Measurements from ENCODE around the gene SMCO2. TPM values are rescaled to one million over a fixed set of nuclear protein-coding genes. Genes with fewer than 3 reads are reported as not detected.

The SMCO2 gene
- total RNA-seq, 2 donors from 2014 or later, result 0.41 TPM; not detected in 1

DNA sequence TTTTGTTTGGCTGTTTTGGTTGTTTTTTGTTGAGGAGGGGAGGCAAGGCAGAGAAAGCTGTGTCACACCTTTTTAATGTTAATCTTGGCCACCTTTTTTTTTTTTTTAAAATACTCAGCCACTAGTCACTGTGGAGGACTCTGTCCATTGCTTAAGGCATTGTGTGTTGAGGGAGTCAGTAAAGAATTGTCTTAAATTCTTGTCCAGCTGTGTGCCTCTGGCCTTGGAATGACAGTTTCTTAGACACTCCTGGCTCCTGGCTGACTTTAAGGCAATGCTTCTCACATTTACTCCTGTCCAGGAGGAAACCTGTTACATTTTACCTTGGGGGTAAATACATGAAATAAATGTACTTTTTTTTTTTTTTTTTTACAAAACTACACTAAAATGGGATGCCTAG, 18.1 kb upstream of the SMCO2 start:
- Histone ChIP-seq H3K27me3 (replicated peaks; ENCODE audit: insufficient read depth) (no peaks in the 10 kb centered on the region), H3K36me3 (no peaks in the 10 kb centered on the region), H3K4me3 (no peak overlapping the region), H3K27ac (no peak overlapping the region), H3K9me3 (no peaks in the 10 kb centered on the region), H3K4me1 (replicated peaks) (no peaks in the 10 kb centered on the region)
- no peak for DNase-seq (ENCODE audit: low spot score)
- TF ChIP-seq, protein P1, sequence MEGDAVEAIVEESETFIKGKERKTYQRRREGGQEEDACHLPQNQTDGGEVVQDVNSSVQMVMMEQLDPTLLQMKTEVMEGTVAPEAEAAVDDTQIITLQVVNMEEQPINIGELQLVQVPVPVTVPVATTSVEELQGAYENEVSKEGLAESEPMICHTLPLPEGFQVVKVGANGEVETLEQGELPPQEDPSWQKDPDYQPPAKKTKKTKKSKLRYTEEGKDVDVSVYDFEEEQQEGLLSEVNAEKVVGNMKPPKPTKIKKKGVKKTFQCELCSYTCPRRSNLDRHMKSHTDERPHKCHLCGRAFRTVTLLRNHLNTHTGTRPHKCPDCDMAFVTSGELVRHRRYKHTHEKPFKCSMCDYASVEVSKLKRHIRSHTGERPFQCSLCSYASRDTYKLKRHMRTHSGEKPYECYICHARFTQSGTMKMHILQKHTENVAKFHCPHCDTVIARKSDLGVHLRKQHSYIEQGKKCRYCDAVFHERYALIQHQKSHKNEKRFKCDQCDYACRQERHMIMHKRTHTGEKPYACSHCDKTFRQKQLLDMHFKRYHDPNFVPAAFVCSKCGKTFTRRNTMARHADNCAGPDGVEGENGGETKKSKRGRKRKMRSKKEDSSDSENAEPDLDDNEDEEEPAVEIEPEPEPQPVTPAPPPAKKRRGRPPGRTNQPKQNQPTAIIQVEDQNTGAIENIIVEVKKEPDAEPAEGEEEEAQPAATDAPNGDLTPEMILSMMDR (IDR thresholded peaks at IDR 0.05), result no peak
- TF ChIP-seq POLR2A (IDR thresholded peaks at IDR 0.05) (no peak), POLR2AphosphoS5 (IDR thresholded peaks at IDR 0.05) (no peak)
- intact Hi-C loops (cut with DNase I), result no loop called here

DNA sequence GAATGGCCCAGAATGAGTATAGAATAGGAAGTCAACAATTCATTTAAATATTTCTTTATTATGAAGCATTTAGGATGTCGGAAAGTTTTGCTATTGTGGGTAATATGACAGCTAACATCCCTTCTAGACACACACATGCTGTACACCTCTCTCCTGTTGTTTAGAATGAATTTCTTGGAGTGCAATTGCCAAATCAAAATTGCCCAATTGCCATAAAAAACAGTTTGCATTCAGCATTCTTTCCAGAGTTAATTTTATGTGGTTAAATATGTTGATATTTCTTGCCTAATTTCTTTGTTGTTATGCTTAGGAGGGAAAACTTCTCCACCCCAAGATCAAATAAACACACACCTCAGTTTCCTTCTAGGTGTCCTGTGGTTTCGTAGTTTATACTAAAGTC, 16.9 kb upstream of the SMCO2 start:
- TF ChIP-seq POLR2A (IDR thresholded peaks at IDR 0.05) (no peak), POLR2AphosphoS5 (IDR thresholded peaks at IDR 0.05) (no peak)
- TF ChIP-seq, protein P1 (IDR thresholded peaks at IDR 0.05), result no peak
- WGBS, result 90% methylated on average over 2 of the region's 2 CpGs
- no peaks in the 10 kb centered on the region for H3K27me3 ChIP-seq (replicated peaks; ENCODE audit: insufficient read depth)
- no peaks in the 10 kb centered on the region for H3K36me3 ChIP-seq
- no peak overlapping the region for H3K4me3 ChIP-seq
- intact Hi-C loops (cut with DNase I), result no loop called here
- H3K27ac ChIP-seq, result no peak overlapping the region
- H3K4me1 ChIP-seq (replicated peaks), result no peaks in the 10 kb centered on the region
- DNase-seq (ENCODE audit: low spot score), result no peak
- no peaks in the 10 kb centered on the region for H3K9me3 ChIP-seq

DNA sequence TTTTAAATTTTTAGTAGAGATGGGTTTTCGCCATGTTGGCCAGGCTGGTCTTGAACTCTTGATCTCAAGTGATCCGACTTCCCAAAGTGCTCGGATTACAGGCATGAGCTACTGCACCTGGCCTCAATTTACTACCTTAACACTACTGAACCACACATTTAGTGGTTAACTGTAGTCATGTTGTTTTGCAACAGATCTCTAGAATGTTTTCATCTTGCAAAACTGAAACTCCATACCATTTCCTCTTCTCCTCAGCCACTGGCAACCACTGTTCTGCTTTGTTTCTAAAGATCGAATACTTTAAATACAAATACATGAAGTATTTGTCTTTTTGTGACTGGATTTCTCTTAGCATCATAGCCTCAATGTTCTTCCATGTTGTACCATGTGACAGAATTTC, 15.4 kb upstream of the SMCO2 start:
- intact Hi-C loops (cut with DNase I), result no loop called here
- TF ChIP-seq POLR2AphosphoS5 (IDR thresholded peaks at IDR 0.05), result no peak
- no peak for TF ChIP-seq POLR2A (IDR thresholded peaks at IDR 0.05)
- TF ChIP-seq, protein P1 (IDR thresholded peaks at IDR 0.05), result no peak
- WGBS, result 92% methylated on average over 4 of the region's 4 CpGs
- Histone ChIP-seq H3K4me3 (no peak overlapping the region), H3K4me1 (replicated peaks) (no peaks in the 10 kb centered on the region), H3K27me3 (replicated peaks; ENCODE audit: insufficient read depth) (no peaks in the 10 kb centered on the region), H3K27ac (no peak overlapping the region), H3K9me3 (no peaks in the 10 kb centered on the region), H3K36me3 (no peaks in the 10 kb centered on the region)
- no peak for DNase-seq (ENCODE audit: low spot score)

DNA sequence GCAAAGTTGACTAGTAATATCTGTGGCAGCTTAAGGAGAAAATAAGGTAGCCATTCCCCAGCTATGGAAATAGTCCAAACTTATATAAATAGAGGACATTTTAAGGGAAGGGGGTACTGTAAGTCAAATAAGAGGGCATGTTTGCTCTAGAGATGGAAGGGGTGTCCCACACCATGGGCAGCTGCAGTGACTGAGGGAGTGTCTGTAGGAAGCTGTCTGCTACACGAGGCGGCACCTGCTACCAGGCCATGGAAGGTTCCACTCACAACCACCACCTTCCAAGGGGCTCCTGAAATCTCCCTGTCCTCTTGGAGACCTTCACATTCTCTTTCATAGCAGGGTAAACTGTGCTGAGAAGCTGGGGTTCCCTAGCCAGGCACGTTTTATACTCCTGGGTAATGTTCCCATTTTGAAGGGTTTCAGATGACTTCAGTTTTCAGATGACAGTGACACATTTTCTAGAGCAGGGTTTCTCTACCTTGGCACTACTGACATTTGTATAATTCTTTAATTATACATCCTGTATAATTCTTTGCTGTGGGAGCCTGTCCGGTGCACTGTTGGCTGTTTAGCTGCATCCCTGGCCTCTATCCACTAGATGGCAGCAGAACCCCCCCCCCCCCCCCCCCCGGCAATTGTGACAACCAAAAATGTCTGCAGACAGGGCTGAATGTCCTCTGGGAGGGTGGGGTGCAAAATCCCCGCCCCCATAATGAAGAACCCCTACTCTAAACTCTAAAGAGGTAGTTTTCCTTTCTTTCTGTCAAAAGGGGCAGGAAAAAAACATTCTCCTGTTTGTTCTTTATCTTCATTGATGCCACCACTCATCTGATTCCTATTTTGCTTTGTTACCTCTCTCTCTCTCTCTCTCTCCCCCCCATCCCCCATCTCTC, 11.6 kb upstream of the SMCO2 start:
- peak; percentile 4 for DNase-seq (ENCODE audit: low spot score)
- no peak for TF ChIP-seq POLR2A (IDR thresholded peaks at IDR 0.05)
- no peak for TF ChIP-seq POLR2AphosphoS5 (IDR thresholded peaks at IDR 0.05)
- TF ChIP-seq, protein P1 (IDR thresholded peaks at IDR 0.05), result peak in 2 of 4 experiments; percentile 24 to 64
- H3K36me3 ChIP-seq, result no peaks in the 10 kb centered on the region
- no peak overlapping the region for H3K4me3 ChIP-seq
- WGBS, result 41% methylated on average over 5 of the region's 6 CpGs
- H3K9me3 ChIP-seq, result no peaks in the 10 kb centered on the region
- H3K27me3 ChIP-seq (replicated peaks; ENCODE audit: insufficient read depth), result no peaks in the 10 kb centered on the region
- intact Hi-C loops (cut with DNase I), result loop anchor here (5.0 kb wide), 2 partner anchors 87 to 217 kb away; partner anchors contain the start of gene PPFIBP1
- no peaks in the 10 kb centered on the region for H3K4me1 ChIP-seq (replicated peaks)
- no peak overlapping the region for H3K27ac ChIP-seq

DNA sequence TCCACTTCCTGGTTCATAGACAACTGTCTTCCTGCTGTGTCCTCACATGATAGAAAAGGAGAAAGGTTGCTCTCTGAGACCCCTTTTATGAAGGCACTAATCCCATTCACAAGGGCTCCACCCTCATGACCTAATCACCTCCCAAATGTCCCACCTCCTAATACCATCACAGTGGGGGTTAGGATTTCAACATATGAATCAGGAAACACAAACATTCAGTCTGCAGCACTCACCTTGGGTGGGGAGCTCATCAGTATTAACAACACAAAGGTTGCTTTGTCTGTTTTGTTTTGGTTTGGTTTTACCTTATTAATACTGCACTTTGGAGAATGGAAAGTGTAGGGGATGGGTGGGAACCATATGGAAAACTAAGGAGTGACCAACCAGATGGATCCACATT, 10.5 kb upstream of the SMCO2 start:
- Histone ChIP-seq H3K27me3 (replicated peaks; ENCODE audit: insufficient read depth) (no peaks in the 10 kb centered on the region), H3K36me3 (no peaks in the 10 kb centered on the region), H3K9me3 (no peaks in the 10 kb centered on the region), H3K4me3 (no peak overlapping the region), H3K27ac (no peak overlapping the region), H3K4me1 (replicated peaks) (no peaks in the 10 kb centered on the region)
- DNase-seq (ENCODE audit: low spot score), result no peak
- intact Hi-C loops (cut with DNase I), result loop anchor here (5.0 kb wide), 2 partner anchors 86 to 216 kb away; partner anchors contain the start of gene PPFIBP1
- no peak for TF ChIP-seq POLR2AphosphoS5 (IDR thresholded peaks at IDR 0.05)
- TF ChIP-seq, protein P1 (IDR thresholded peaks at IDR 0.05), result no peak
- no peak for TF ChIP-seq POLR2A (IDR thresholded peaks at IDR 0.05)

Measured in prostate gland (tissue), 2 donors.